NT2/D1 (cell line): Measurements from ENCODE around the gene LLGL2.

Experiments used
- SUZ12 ChIP-seq: IDR thresholded peaks from 2 replicates; pipeline ENCODE4 v1.6.1; 2011; ENCODE audit not compliant: insufficient read length, insufficient read depth; ENCODE audit errors: extremely low read depth
- ZNF274 ChIP-seq: IDR thresholded peaks from 2 replicates; pipeline ENCODE4 v1.6.1; 2011; ENCODE audit warnings: mild to moderate bottlenecking, low read depth, low read length

DNA sequence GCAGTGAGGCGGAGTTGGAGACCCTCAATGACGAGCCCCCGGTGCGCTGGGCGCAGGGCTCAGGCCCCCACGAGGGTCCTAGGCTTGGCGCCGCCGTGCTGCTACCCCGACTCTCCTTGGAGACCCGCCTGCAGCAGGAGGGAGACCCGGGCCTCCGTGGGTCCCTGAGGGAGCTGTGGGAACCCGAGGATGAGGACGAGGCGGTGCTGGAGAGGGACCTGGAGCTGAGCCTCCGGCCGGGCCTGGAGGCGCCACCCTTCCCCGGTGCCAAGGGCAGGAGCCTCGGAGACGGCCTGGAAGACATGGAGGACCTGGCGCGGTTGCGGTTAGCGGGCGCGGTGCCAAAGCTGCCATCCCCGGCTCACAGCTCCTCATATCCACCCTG, 64.4 kb downstream of the LLGL2 start:
- no peak for TF ChIP-seq SUZ12
- no peak for TF ChIP-seq ZNF274
